Measurements from ENCODE around the gene DST. TPM values are rescaled to one million over a fixed set of nuclear protein-coding genes. Genes with fewer than 3 reads are reported as not detected.

DST gene
- total RNA-seq, 4 donors from 2014 or later, result 331 to 417 (median 368) TPM

- Histone ChIP-seq H3K4me1 (no peaks in the 10 kb centered on the region), H3K27me3 (no peaks in the 10 kb centered on the region), H3K4me3 (no peak overlapping the region), H3K27ac (no peak overlapping the region), H3K9me3 (no peaks in the 10 kb centered on the region), H3K36me3 (peaks cover 0 to 42% (median 0%) of the 10 kb centered on the region in 3 donors)
- WGBS, 2 donors, result 91 to 95% methylated on average over 4 of the region's 4 CpGs
- TF ChIP-seq EP300 (IDR thresholded peaks at IDR 0.05), result no peak
- no peak for TF ChIP-seq CTCF (IDR thresholded peaks at IDR 0.05)
- no peak for TF ChIP-seq POLR2A (IDR thresholded peaks at IDR 0.05)
- DNase-seq (ENCODE audit: low spot score in 2 of 2), result no peak
These were observed 34.4 kb downstream of the DST start for GRCh38 chr6:56608332-56608731.

GRCh38 chr6:56607111-56607752, 35.5 kb downstream of the DST start:
- H3K36me3 ChIP-seq, result peaks cover 0 to 49% (median 0%) of the 10 kb centered on the region in 3 donors
- 57 to 71% methylated on average over 2 of the region's 2 CpGs for WGBS, 2 donors
- H3K27ac ChIP-seq, result no peak overlapping the region
- H3K4me1 ChIP-seq, result no peaks in the 10 kb centered on the region
- H3K9me3 ChIP-seq, result no peaks in the 10 kb centered on the region
- H3K4me3 ChIP-seq, result no peak overlapping the region
- H3K27me3 ChIP-seq, result no peaks in the 10 kb centered on the region
- no peak for DNase-seq (ENCODE audit: low spot score in 2 of 2)
- TF ChIP-seq POLR2A (IDR thresholded peaks at IDR 0.05), result no peak
- TF ChIP-seq CTCF (IDR thresholded peaks at IDR 0.05), result no peak
- no peak for TF ChIP-seq EP300 (IDR thresholded peaks at IDR 0.05)

GRCh38 chr6:56605435-56605834, 37.3 kb downstream of the DST start:
- 100% methylated on average over 1 of the region's 1 CpG for WGBS, 2 donors
- H3K4me3 ChIP-seq, result no peak overlapping the region
- H3K36me3 ChIP-seq, result peaks cover 0 to 55% (median 0%) of the 10 kb centered on the region in 3 donors
- no peak for DNase-seq (ENCODE audit: low spot score in 2 of 2)
- no peak overlapping the region for H3K27ac ChIP-seq
- no peaks in the 10 kb centered on the region for H3K4me1 ChIP-seq
- TF ChIP-seq CTCF (IDR thresholded peaks at IDR 0.05) (no peak), EP300 (IDR thresholded peaks at IDR 0.05) (no peak), POLR2A (IDR thresholded peaks at IDR 0.05) (no peak)
- no peaks in the 10 kb centered on the region for H3K9me3 ChIP-seq
- no peaks in the 10 kb centered on the region for H3K27me3 ChIP-seq

- no peaks in the 10 kb centered on the region for H3K4me1 ChIP-seq
- 85 to 86% methylated on average over 1 of the region's 1 CpG for WGBS, 2 donors
- TF ChIP-seq EP300 (IDR thresholded peaks at IDR 0.05) (no peak), CTCF (IDR thresholded peaks at IDR 0.05) (no peak)
- peaks cover 0 to 54% (median 0%) of the 10 kb centered on the region in 3 donors for H3K36me3 ChIP-seq
- H3K4me3 ChIP-seq, result no peak overlapping the region
- H3K9me3 ChIP-seq, result no peaks in the 10 kb centered on the region
- no peak for DNase-seq (ENCODE audit: low spot score in 2 of 2)
- no peak overlapping the region for H3K27ac ChIP-seq
- H3K27me3 ChIP-seq, result no peaks in the 10 kb centered on the region
These were observed 38.5 kb downstream of the DST start for GRCh38 chr6:56604186-56604585.

- H3K27me3 ChIP-seq, result no peaks in the 10 kb centered on the region
- no peaks in the 10 kb centered on the region for H3K9me3 ChIP-seq
- H3K4me1 ChIP-seq, result no peaks in the 10 kb centered on the region
- peaks cover 0 to 68% (median 0%) of the 10 kb centered on the region in 3 donors for H3K36me3 ChIP-seq
- H3K27ac ChIP-seq, result no peak overlapping the region
- TF ChIP-seq POLR2A (IDR thresholded peaks at IDR 0.05) (no peak), CTCF (IDR thresholded peaks at IDR 0.05) (no peak), EP300 (IDR thresholded peaks at IDR 0.05) (no peak)
- no peak overlapping the region for H3K4me3 ChIP-seq
- DNase-seq (ENCODE audit: low spot score in 2 of 2), result no peak
- WGBS, 2 donors, result 59 to 74% methylated on average over 2 of the region's 2 CpGs
These were observed 41.3 kb downstream of the DST start for GRCh38 chr6:56601390-56601789.

All from tibial nerve (tissue), 4 donors.